ENCODE results near the gene HMGA1. TPM values are rescaled to one million over a fixed set of nuclear protein-coding genes. Genes with fewer than 3 reads are reported as not detected.

The HMGA1 gene
- total RNA-seq, 4 donors from 2014 or later, result 0.51 to 24.4 (median 13.5) TPM

DNA sequence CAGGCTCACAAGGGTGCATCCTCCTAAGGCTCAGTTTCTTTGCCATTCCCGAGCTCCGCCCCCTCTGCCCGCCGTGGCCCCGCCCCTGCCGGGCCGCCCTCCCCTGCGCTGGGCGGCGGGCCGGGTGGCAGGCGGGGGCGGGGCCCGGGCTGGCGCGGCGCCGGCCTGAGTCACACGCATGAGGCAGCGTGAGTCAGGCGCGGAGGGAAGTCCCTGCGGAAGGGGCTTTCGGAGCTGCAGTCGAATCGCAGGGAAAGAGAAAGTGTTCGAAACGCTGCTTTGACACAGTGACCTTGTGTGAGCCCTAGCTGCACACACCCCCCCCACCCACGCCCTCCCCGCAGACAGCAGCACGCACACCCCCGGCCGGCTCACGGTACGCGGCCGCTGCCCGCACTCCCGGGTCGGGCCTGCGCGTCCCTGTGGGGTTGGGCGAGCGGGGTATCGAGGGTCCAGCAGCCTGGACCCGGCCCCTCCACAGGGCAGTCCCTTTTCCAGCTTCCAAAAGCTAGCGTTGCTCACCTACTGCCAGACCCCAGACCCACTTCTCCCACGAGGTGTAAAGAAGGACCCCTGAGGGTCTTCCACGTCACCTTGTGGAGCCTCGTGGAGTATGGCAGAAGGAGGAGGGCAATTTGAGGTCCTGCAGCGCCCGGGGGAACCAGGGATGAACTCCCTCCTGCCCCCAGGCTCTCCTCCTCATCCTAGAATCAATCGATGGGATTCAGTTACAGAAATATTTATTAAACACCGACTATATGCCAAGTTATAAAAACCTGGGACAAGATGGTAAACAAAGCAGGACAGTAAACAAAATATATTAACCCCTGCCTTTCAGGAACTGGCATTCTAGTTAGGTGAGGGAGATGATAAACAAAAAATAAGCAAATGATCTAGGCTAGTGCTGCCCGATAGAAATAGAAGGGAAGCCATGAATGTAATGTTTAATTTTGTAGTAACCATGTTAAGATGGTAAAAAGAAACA lies 12.4 kb upstream of the HMGA1 start:
- Histone ChIP-seq H3K4me3 (peak overlapping the region; percentile 49 to 58), H3K27me3 (no peaks in the 10 kb centered on the region), H3K4me1 (peaks cover 0 to 7% of the 10 kb centered on the region in 2 donors), H3K36me3 (no peaks in the 10 kb centered on the region), H3K9me3 (no peaks in the 10 kb centered on the region), H3K27ac (peak overlapping the region; percentile 95 to 99)
- intact Hi-C loops (cut with DNase I; ENCODE audit: low total_unique reads), result no loop called here
- TF ChIP-seq POLR2A (IDR thresholded peaks at IDR 0.05) (peak; percentile 82 to 91), CTCF (IDR thresholded peaks at IDR 0.05) (peak in 1 of 4 experiments; percentile 4)
- DNase-seq, result peak; percentile 93 to 94

DNA sequence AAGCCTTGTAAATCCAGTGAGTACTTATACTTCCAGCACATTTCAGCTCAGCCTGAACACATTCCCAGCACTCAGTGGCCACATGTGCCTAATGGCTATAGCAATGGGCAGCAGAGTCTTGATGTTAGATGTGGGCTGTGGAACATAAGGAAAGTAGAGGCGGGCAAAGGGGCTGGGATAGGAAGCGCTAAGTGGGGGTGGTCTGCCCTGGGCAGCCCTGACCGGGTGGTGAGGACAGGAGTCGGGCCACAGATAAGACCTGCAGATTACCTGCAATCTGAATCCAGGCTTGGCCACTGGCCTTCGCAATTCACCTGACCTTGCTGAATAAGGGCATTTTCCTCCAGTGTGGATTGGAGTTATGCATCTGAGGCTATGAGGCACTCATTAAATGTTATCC lies 11.1 kb upstream of the HMGA1 start:
- H3K27ac ChIP-seq, result no peak overlapping the region
- intact Hi-C loops (cut with DNase I; ENCODE audit: low total_unique reads), result no loop called here
- no peaks in the 10 kb centered on the region for H3K27me3 ChIP-seq
- peaks cover 0 to 7% of the 10 kb centered on the region in 2 donors for H3K4me1 ChIP-seq
- H3K4me3 ChIP-seq, result no peak overlapping the region
- TF ChIP-seq POLR2A (IDR thresholded peaks at IDR 0.05), result no peak
- no peak for TF ChIP-seq CTCF (IDR thresholded peaks at IDR 0.05)
- DNase-seq, result no peak
- no peaks in the 10 kb centered on the region for H3K36me3 ChIP-seq
- no peaks in the 10 kb centered on the region for H3K9me3 ChIP-seq

DNA sequence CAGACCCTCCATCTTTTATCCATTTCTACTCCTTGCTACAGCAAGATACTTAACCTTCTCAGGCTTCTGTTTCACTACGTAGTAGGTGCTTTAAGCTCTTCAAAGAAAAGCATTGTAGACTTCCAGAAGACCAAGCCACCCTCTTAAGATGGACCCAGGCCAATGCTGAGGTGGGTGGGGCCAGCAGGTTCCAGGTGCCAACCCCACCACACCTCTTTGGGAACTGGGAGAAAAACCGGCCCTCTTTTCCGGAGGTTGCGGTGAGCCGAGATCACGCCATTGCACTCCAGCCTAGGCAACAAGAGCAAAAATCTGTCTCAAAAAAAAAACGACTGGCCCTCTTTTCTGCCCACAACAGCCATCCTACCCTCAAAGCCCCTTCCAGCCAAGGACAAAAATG lies 10.6 kb upstream of the HMGA1 start:
- no peak overlapping the region for H3K27ac ChIP-seq
- no peaks in the 10 kb centered on the region for H3K9me3 ChIP-seq
- intact Hi-C loops (cut with DNase I; ENCODE audit: low total_unique reads), result no loop called here
- DNase-seq, result no peak
- H3K36me3 ChIP-seq, result no peaks in the 10 kb centered on the region
- peaks cover 0 to 7% of the 10 kb centered on the region in 2 donors for H3K4me1 ChIP-seq
- H3K27me3 ChIP-seq, result no peaks in the 10 kb centered on the region
- no peak for TF ChIP-seq POLR2A (IDR thresholded peaks at IDR 0.05)
- TF ChIP-seq CTCF (IDR thresholded peaks at IDR 0.05), result no peak
- H3K4me3 ChIP-seq, result no peak overlapping the region

DNA sequence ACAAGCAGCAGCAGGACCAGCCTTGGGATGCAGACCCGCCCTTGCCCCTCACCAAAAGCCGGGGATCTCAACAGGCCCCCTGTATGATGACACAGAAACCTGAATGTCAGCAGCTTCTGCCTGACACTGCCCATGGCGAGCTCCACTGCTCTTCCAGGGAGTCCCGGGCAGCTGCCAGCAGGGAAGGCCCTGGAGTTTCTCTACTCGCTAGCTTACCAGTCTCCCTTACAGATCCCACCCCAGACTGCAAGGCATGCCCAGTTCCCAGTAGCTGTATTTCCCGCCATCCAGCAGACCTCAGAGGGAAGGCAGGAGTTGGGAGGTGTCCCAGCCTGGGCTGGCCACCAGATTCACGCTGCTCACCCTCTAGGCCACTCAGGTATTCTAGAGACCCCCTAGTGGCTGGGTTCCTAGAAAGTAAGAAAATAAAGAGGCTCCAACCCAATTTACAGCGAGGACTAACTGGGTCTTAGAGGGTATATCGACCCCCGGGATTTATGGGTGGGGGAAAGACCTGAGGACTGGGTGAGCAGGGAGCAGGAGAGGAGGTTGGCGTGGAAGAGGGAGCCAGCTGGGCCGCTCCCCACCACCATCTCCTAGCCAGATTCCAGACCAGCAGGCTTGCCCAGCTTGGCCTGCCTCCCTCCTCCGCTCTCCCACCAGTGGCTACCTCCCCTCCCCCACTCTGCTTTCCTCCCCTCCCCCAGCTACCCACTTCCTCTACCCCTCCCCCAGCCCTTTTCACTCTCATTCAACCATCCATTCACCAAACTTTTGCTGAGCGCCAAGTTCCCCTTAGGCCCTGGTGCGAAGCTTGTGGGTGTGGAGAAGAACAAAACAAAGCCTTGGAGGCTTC lies 9.7 kb upstream of the HMGA1 start:
- no peak overlapping the region for H3K4me3 ChIP-seq
- TF ChIP-seq POLR2A (IDR thresholded peaks at IDR 0.05) (no peak), CTCF (IDR thresholded peaks at IDR 0.05) (no peak)
- intact Hi-C loops (cut with DNase I; ENCODE audit: low total_unique reads), result no loop called here
- H3K9me3 ChIP-seq, result no peaks in the 10 kb centered on the region
- H3K4me1 ChIP-seq, result peaks cover 0 to 7% of the 10 kb centered on the region in 2 donors
- H3K27ac ChIP-seq, result no peak overlapping the region
- H3K27me3 ChIP-seq, result no peaks in the 10 kb centered on the region
- no peak for DNase-seq
- no peaks in the 10 kb centered on the region for H3K36me3 ChIP-seq

All from uterus (tissue), 4 donors.